Body of pancreas (tissue), 4 donors: ENCODE results near the gene AGMAT. TPM values are rescaled to one million over a fixed set of nuclear protein-coding genes. Genes with fewer than 3 reads are reported as not detected.

Experiments used
- ATAC-seq: fragments of 150-250 bp; one replicate; pipeline ENCODE4 v1.9.1; 2016
- DNase-seq, 4 donors: peaks; one replicate each; pipeline ENCODE4 v3.0.0-alpha.2; 2019
- H3K27ac ChIP-seq, 4 donors: fragments of 200-600 bp; sonication (generic); 1 replicate in 3 of 4; 2 replicates in 1 of 4; pipeline versions ENCODE4 v1.5.1 to v1.6.1; 2016 to 2019; ENCODE audit warnings: mild to moderate bottlenecking in 1 of 4, mixed read lengths in 1 of 4, moderate library complexity in 1 of 4
- H3K27me3 ChIP-seq, 2 donors: fragments of 200-600 bp; sonication (generic); one replicate each; pipeline ENCODE4 v1.6.0; 2016; ENCODE audit warnings: mild to moderate bottlenecking in 1 of 2
- H3K36me3 ChIP-seq, 2 donors: fragments of 200-600 bp; sonication (generic); replicated peaks in 1 of 2; 2 replicates each; pipeline ENCODE4 v1.5.1; 2016; ENCODE audit warnings: low read depth in 2 of 2; ENCODE audit not compliant: insufficient read depth in 1 of 2
- H3K4me1 ChIP-seq: fragments of 200-600 bp; sonication (generic); one replicate; pipeline ENCODE4 v1.6.0; 2016
- H3K4me3 ChIP-seq, 2 donors: fragments of 200-600 bp; sonication (generic); 1 replicate in 1 of 2; 2 replicates in 1 of 2; pipeline ENCODE4 v1.5.1; 2016 to 2019
- H3K9me3 ChIP-seq, 3 donors: fragments of 200-600 bp; sonication (generic); 1 replicate in 2 of 3; 2 replicates in 1 of 3; pipeline ENCODE4 v1.5.1; 2016
- CTCF ChIP-seq, 7 experiments: fragments of 450-650 bp in 4 of 7; fragments of 200-600 bp in 3 of 7; sonication (generic) in 3 of 7; IDR thresholded peaks; one replicate each; pipeline ENCODE4 v1.5.1; 2016 to 2019; ENCODE audit warnings: antibody characterized with exemption in 7 of 7
- POLR2A ChIP-seq, 3 donors: fragments of 450-650 bp; IDR thresholded peaks; one replicate each; pipeline ENCODE4 v1.6.1; 2016; ENCODE audit warnings: antibody characterized with exemption in 3 of 3, mild to moderate bottlenecking in 2 of 3
- WGBS, 2 donors: methylation state at CpG; one replicate each; pipeline ENCODE4 v1.1.5; 2017; 5-methylcytosine and 5-hydroxymethylcytosine counted together
- intact Hi-C: fragments of 100-400 bp; cut with DNase I; formaldehyde crosslinking; loops from one replicate; pipeline ENCODE4 v1.15.1; 2023
- total RNA-seq, 2 donors: library from RNA; depleted of rRNA; stranded (reverse); fragments of >200 nt; gene quantifications; one replicate each; pipeline ENCODE4 v1.1.0, GENCODE V29; 2016

Gene AGMAT
- total RNA-seq, 2 donors from 2014 or later, result 0.33 to 0.52 TPM

- TF ChIP-seq POLR2A (IDR thresholded peaks at IDR 0.05) (no peak), CTCF (IDR thresholded peaks at IDR 0.05) (no peak)
- Histone ChIP-seq H3K9me3 (no peaks in the 10 kb centered on the region), H3K27ac (no peak overlapping the region), H3K4me1 (peaks cover 36% of the 10 kb centered on the region), H3K27me3 (no peaks in the 10 kb centered on the region), H3K36me3 (peaks cover 0 to 8% of the 10 kb centered on the region in 2 donors), H3K4me3 (no peak overlapping the region)
- intact Hi-C loops, result no loop called here
- ATAC-seq (no peak), DNase-seq (no peak)
- 81 to 85% methylated on average over 11 of the region's 11 CpGs for WGBS, 2 donors
These were observed 41.6 kb upstream of the AGMAT start for GRCh38 chr1:15626269-15626950.

GRCh38 chr1:15625056-15625917, 40.4 kb upstream of the AGMAT start:
- Histone ChIP-seq H3K9me3 (no peaks in the 10 kb centered on the region), H3K27ac (peak overlapping the region in 3 of 4 donors; percentile 28 to 51 (median 42)), H3K27me3 (no peaks in the 10 kb centered on the region), H3K4me3 (no peak overlapping the region), H3K4me1 (peaks cover 47% of the 10 kb centered on the region), H3K36me3 (peaks cover 0 to 4% of the 10 kb centered on the region in 2 donors)
- peak; percentile 52 for ATAC-seq
- DNase-seq, result no peak
- TF ChIP-seq POLR2A (IDR thresholded peaks at IDR 0.05), result no peak
- no peak for TF ChIP-seq CTCF (IDR thresholded peaks at IDR 0.05)
- WGBS, 2 donors, result 71 to 76% methylated on average over 13 of the region's 13 CpGs
- intact Hi-C loops, result no loop called here

GRCh38 chr1:15624133-15624714, 39.4 kb upstream of the AGMAT start:
- Histone ChIP-seq H3K4me3 (no peak overlapping the region), H3K27ac (peak overlapping the region in 2 of 4 donors; percentile 28 to 51), H3K4me1 (peaks cover 57% of the 10 kb centered on the region), H3K9me3 (no peaks in the 10 kb centered on the region), H3K27me3 (no peaks in the 10 kb centered on the region), H3K36me3 (peaks cover 0 to 3% of the 10 kb centered on the region in 2 donors)
- TF ChIP-seq POLR2A (IDR thresholded peaks at IDR 0.05) (no peak), CTCF (IDR thresholded peaks at IDR 0.05) (no peak)
- WGBS, 2 donors, result 82 to 94% methylated on average over 3 of the region's 3 CpGs
- DNase-seq (no peak), ATAC-seq (no peak)
- intact Hi-C loops, result no loop called here

- no peak overlapping the region for H3K27ac ChIP-seq
- TF ChIP-seq POLR2A (IDR thresholded peaks at IDR 0.05), result no peak
- no peak for TF ChIP-seq CTCF (IDR thresholded peaks at IDR 0.05)
- no peak overlapping the region for H3K4me3 ChIP-seq
- ATAC-seq (no peak), DNase-seq (no peak)
- H3K27me3 ChIP-seq, result no peaks in the 10 kb centered on the region
- WGBS, 2 donors, result 93 to 99% methylated on average over 6 of the region's 6 CpGs
- H3K4me1 ChIP-seq, result peaks cover 65% of the 10 kb centered on the region
- no peaks in the 10 kb centered on the region for H3K9me3 ChIP-seq
- H3K36me3 ChIP-seq, result peaks cover 0 to 3% of the 10 kb centered on the region in 2 donors
- intact Hi-C loops, result no loop called here
These were observed 38.6 kb upstream of the AGMAT start for GRCh38 chr1:15623435-15623834.
